Activated CD4-positive, alpha-beta T cell treated with anti-CD3 and anti-CD28 coated beads for 36 hours (primary cell): ENCODE measurements around the gene RGCC. TPM values are rescaled to one million over a fixed set of nuclear protein-coding genes. Genes with fewer than 3 reads are reported as not detected.
A peak's percentile ranks its signal among the peaks of the same experiment; 100 is the strongest.

Source experiments
- ATAC-seq: fragments of 200-7000 bp; cut with Tn5 transposase; one replicate; pipeline ENCODE4 v1.10.0; 2021; ENCODE audit warnings: mild to moderate bottlenecking, moderate library complexity
- CTCF ChIA-PET: fragments of 350-600 bp; sonication (Branson Sonifier 250); formaldehyde crosslinking; loops from one replicate; lab custom pipeline; 2021; ENCODE audit warnings: antibody characterized with exemption; lab: Charles Lee
- POLR2A ChIA-PET: fragments of 350-600 bp; sonication (Branson Sonifier 250); formaldehyde crosslinking; loops from one replicate; lab custom pipeline; 2021; ENCODE audit warnings: antibody characterized with exemption, inconsistent platforms; lab: Charles Lee
- DNase-seq: peaks from one replicate; pipeline ENCODE4 v3.0.0-alpha.2; 2020
- H3K27ac Mint-ChIP-seq: one replicate; pipeline ENCODE4 v1.8.0; 2021; ENCODE audit warnings: mixed read lengths
- H3K27me3 Mint-ChIP-seq: one replicate; pipeline ENCODE4 v1.8.0; 2021; ENCODE audit warnings: mixed read lengths
- H3K36me3 Mint-ChIP-seq: one replicate; pipeline ENCODE4 v1.8.0; 2021; ENCODE audit warnings: low read depth, mixed read lengths
- H3K4me1 Mint-ChIP-seq: one replicate; pipeline ENCODE4 v1.8.0; 2021; ENCODE audit warnings: mixed read lengths
- H3K4me3 Mint-ChIP-seq: one replicate; pipeline ENCODE4 v1.8.0; 2021; ENCODE audit warnings: mild to moderate bottlenecking, moderate library complexity, mixed read lengths
- H3K9me3 Mint-ChIP-seq: one replicate; pipeline ENCODE4 v1.8.0; 2021; ENCODE audit warnings: low read depth, mixed read lengths
- intact Hi-C, 2 experiments: fragments of 100-400 bp; cut with DNase I in 1 of 2; cut with micrococcal nuclease in 1 of 2; formaldehyde crosslinking; loops; one replicate each; pipeline versions ENCODE4 v1.14.2 to v1.15.1; 2022 to 2024; cut with DNase I, micrococcal nuclease
- total RNA-seq, 2 experiments: library from RNA; stranded (reverse); gene quantifications; one replicate each; pipeline ENCODE4 v1.2.3, GENCODE V29; 2021

RGCC gene
- total RNA-seq, 2 experiments from 2014 or later: 134 to 146 TPM

DNA sequence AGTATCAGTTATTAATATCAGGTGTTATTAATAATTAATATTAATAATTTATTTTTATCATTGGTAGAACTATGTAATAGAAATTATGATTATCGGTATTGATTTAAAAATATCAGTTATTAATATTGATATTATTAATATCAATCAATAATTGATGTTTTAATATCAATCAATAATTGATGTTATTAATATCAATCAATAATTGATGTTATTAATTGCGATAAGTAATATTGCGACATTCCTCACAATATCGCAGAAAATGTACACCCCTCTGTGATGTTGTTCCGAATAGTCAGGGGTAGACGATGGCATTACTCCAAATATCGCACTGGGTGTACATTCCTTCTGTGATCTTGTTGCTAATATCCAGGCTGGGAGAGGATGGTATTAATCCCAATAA, 3.7 kb upstream of the RGCC start:
- Mint-ChIP-seq H3K27me3 (no peaks in the 10 kb centered on the region), H3K9me3 (peaks cover 16% of the 10 kb centered on the region), H3K4me1 (peaks cover 12% of the 10 kb centered on the region), H3K4me3 (no peak overlapping the region), H3K36me3 (no peaks in the 10 kb centered on the region), H3K27ac (no peak overlapping the region)
- DNase-seq: no peak
- ChIA-PET CTCF (no interaction called here), POLR2A (no interaction called here)
- ATAC-seq: no peak
- intact Hi-C loops: no loop called here

DNA sequence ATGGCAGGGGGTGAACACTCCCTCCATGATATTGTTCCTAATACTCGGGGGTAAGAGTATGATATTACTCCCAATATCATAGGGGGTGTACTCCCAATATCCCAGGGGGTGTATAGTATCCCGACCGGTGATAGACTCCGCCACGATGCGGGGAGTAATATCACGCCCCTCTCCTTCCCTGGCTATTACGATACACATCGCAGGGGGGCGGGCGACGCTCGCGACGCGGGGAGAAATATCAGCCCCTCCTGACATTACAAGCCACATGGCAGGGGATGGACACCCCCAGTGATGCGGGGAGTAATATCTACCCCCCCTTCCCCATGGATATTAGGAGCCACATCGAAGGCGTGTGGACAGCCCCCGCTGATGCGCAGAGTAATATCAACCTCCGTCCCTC, 3.2 kb upstream of the RGCC start:
- Mint-ChIP-seq H3K4me3 (no peak overlapping the region), H3K36me3 (peaks cover 4% of the 10 kb centered on the region), H3K9me3 (peaks cover 16% of the 10 kb centered on the region), H3K4me1 (peaks cover 12% of the 10 kb centered on the region), H3K27ac (no peak overlapping the region), H3K27me3 (no peaks in the 10 kb centered on the region)
- peak; percentile 16 for DNase-seq
- intact Hi-C loops: no loop called here
- ATAC-seq: no peak
- POLR2A ChIA-PET: no interaction called here
- CTCF ChIA-PET: no interaction called here

DNA sequence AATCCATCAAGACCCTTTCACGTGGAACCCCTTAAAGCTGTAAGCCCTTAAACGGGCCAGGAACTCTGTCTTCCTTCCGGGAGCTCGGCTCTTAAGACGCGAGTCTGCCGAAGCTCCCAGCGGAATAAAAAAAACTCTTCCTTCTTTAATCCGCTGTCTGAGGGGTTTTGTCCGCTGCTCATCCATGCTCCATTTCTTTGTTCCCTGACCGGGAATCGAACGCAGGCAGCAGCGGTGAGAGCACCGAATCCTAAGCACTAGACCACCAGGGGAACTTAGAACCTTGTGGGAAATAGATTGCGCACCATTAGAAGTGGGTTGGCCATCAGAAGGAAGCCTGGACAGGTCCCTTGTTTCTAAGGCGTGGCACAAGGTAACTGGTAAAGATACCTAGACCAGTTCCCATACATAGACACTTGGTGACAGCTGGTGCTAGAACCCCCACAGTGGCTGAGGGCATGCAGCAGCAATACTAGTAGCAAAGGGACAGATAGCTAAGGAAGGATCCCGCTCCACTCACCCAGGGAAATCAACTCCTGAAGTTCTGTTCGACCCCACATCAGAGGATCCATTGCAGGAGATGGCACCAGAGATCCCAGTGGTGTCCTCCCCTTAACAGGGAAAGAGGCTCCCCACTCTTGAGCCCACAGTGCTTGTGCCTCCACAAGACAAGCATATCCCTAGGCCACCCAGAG, 1.5 kb upstream of the RGCC start:
- Mint-ChIP-seq H3K9me3 (peaks cover 16% of the 10 kb centered on the region), H3K27me3 (no peaks in the 10 kb centered on the region), H3K4me3 (peak overlapping the region; percentile 82), H3K36me3 (peaks cover 20% of the 10 kb centered on the region), H3K4me1 (peaks cover 27% of the 10 kb centered on the region), H3K27ac (no peak overlapping the region)
- intact Hi-C loops: loop anchor here (2.0 to 5.0 kb wide), 7 partner anchors 96 to 1041 kb away; partner anchors contain the start of genes DGKH (in 1 of the 2), KBTBD6 (in 1 of the 2), KBTBD7 (in 1 of the 2) and NAA16 (in 1 of the 2)
- ATAC-seq (no peak), DNase-seq (peak; percentile 26)
- CTCF ChIA-PET: interaction anchor here (0.6 to 0.7 kb wide), 2 partner anchors 112 to 688 kb away, joined by 3 read pairs; no protein-coding TSS in a partner anchor
- POLR2A ChIA-PET: interaction anchor here (2.0 kb wide), 1 partner anchor 15 kb away, joined by 6 read pairs; no protein-coding TSS in a partner anchor

DNA sequence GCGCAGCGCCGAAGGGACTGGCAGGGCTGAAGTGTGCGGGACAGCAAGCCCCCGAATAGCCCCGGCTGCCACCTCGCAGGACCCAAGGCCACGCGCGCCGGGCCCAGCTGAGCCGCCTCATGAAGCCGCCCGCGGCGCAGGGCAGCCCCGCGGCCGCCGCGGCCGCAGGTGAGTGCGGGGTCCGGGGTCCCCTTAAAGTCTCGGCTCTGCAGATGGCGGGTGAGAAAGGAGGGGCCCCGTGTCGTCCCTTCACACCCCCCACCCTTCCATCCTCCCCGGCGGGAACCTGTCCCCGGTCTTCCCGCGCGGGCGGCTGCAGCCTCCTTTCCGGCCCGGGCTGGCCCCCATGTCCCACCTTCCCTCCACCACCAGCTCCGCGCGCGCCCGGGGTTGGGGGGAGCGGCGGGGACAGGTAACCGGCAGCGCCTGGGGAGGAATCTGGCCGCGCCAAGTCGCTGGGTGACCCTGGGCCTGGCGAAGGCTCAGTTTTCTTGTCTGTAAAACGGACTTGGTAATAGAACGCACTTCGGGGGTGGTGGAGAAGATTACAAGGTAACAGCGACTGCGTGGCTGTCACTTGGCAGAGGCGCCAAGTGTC, 338 bp downstream of the RGCC start:
- Mint-ChIP-seq H3K4me1 (peaks cover 39% of the 10 kb centered on the region), H3K27ac (peak overlapping the region; percentile 97)

DNA sequence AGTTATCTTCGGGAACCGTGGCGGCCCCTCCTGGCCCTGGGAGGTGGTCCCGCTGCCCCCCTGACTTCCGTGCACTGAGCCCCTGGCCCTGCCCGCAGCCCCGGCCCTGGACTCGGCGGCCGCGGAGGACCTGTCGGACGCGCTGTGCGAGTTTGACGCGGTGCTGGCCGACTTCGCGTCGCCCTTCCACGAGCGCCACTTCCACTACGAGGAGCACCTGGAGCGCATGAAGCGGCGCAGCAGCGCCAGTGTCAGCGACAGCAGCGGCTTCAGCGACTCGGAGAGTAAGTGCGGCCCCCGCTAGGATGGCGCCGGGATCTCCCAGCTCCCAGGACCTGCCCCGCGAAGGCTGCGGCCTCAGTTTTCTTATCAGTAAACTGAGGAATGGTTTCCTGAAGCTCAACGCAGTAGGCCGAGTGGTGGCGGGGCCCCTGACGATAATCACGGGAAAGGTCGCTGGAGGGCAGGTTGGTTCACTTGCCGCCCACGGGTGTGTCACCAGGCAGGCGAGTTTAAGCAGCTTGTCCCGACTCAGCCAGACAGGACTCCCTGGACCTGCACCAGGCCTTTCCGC, 924 bp downstream of the RGCC start:
- peaks cover 43% of the 10 kb centered on the region for H3K4me1 Mint-ChIP-seq
- CTCF ChIA-PET: interaction anchor here (0.6 to 3.1 kb wide), 17 partner anchors 12 to 699 kb away, joined by 3 to 32 read pairs (median 5); no protein-coding TSS in a partner anchor
- DNase-seq: peak; percentile 79

More for the DNA sequence above, 338 bp downstream of the RGCC start:
- POLR2A ChIA-PET: interaction anchor here (0.7 to 2.0 kb wide), 7 partner anchors 8 to 89 kb away, joined by 3 to 9 read pairs (median 6); no protein-coding TSS in a partner anchor
- peaks cover 8% of the 10 kb centered on the region for H3K9me3 Mint-ChIP-seq
- CTCF ChIA-PET: interaction anchor here (0.6 to 3.1 kb wide), 6 partner anchors 13 to 195 kb away, joined by 3 to 32 read pairs (median 15); no protein-coding TSS in a partner anchor
- intact Hi-C loops: loop anchor here (1.0 to 5.0 kb wide), 12 partner anchors 8 to 1040 kb away; partner anchors contain the start of genes DGKH (in 1 of the 2), KBTBD6 (in 1 of the 2), KBTBD7 (in 1 of the 2) and NAA16 (in 1 of the 2)
- H3K27me3 Mint-ChIP-seq: no peaks in the 10 kb centered on the region
- ATAC-seq (peak; percentile 6), DNase-seq (peak; percentile 58)
- peaks cover 36% of the 10 kb centered on the region for H3K36me3 Mint-ChIP-seq
- peak overlapping the region; percentile 82 for H3K4me3 Mint-ChIP-seq

DNA sequence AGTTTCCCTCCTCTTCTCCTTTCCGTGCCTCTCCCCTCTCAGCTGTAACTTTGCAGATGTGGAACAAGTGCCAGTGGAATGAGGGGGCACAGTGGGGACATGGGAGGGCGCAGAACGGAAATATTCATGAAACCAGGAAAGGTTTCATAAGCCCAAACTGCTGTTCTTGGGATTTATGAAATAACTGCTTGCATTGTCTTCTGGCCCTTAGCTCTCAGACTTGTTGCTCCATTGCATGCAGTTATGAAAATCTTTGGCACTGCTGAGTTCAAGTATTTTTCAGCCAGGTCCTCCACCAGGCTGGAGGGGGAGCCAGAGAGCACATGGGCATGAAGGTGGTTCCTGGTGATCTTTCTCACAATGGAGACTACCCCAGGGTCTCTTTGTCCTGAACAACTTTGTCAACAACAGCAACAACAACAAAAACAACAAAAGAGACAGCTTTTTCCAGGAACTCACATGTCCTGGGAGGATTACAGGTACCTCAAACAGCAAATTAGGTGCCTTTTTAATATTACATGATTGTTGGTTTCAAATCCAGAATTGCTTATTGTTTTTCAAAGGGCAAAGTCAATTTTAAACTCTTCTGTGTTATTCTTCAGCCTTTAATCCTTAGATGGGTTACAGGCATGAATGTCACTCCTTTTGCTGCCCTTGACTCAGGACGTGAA, 1.5 kb downstream of the RGCC start:
- intact Hi-C loops: loop anchor here (2.0 to 5.0 kb wide), 10 partner anchors 93 to 1038 kb away; partner anchors contain the start of genes DGKH (in 1 of the 2), KBTBD6 (in 1 of the 2), KBTBD7 (in 1 of the 2) and VWA8 (in 1 of the 2)
- Mint-ChIP-seq H3K36me3 (peaks cover 47% of the 10 kb centered on the region), H3K27ac (peak overlapping the region; percentile 97), H3K4me3 (peak overlapping the region; percentile 82), H3K27me3 (no peaks in the 10 kb centered on the region), H3K9me3 (peaks cover 6% of the 10 kb centered on the region), H3K4me1 (peaks cover 47% of the 10 kb centered on the region)
- ATAC-seq (peak; percentile 28), DNase-seq (peak; percentile 84)
- POLR2A ChIA-PET: interaction anchor here (0.6 to 2.0 kb wide), 8 partner anchors 10 to 185 kb away, joined by 3 to 8 read pairs (median 4); no protein-coding TSS in a partner anchor
- CTCF ChIA-PET: interaction anchor here (0.6 to 3.1 kb wide), 26 partner anchors 11 to 699 kb away, joined by 3 to 32 read pairs (median 4); no protein-coding TSS in a partner anchor

More for the DNA sequence above, 924 bp downstream of the RGCC start:
- H3K27ac Mint-ChIP-seq: peak overlapping the region; percentile 97
- H3K27me3 Mint-ChIP-seq: no peaks in the 10 kb centered on the region
- peak overlapping the region; percentile 82 for H3K4me3 Mint-ChIP-seq
- H3K36me3 Mint-ChIP-seq: peaks cover 42% of the 10 kb centered on the region
- ATAC-seq: no peak
- H3K9me3 Mint-ChIP-seq: peaks cover 8% of the 10 kb centered on the region
- POLR2A ChIA-PET: interaction anchor here (0.8 to 2.0 kb wide), 7 partner anchors 9 to 90 kb away, joined by 3 to 8 read pairs (median 4); no protein-coding TSS in a partner anchor
- intact Hi-C loops: loop anchor here (2.0 to 5.0 kb wide), 10 partner anchors 94 to 1039 kb away; partner anchors contain the start of genes DGKH (in 1 of the 2), KBTBD6 (in 1 of the 2), KBTBD7 (in 1 of the 2) and VWA8 (in 1 of the 2)

DNA sequence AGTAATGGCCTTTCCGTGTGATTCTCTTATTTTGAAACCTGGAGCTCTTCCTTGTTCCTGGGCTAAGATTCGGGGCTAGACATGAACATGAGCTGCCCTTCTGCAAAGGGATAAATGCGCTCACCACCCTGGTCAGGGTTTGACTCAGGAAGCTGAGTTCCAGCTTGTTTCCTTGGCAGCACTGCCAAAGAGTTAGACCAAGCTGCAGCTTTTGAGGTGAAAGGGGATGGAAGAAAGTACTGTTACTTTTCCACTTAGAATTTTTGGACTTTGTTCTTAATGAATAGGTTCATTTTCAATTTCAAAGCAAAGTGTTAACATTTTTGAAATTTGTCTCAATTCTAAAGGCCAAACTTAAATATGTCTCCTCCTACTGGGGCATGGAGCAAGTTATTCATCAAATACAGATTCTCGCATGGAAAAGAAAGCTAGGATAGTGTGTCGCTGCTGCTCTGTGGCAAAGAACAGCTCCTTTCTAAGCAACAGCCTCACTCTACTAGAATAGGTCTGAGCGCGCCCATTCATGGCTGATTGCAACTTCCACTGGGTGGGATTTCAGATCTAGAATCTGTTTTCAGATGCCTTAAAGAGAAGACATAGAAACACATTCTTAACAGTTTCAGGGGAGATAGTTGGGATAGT, 2.2 kb downstream of the RGCC start:
- H3K4me1 Mint-ChIP-seq: peaks cover 54% of the 10 kb centered on the region
- H3K36me3 Mint-ChIP-seq: peaks cover 52% of the 10 kb centered on the region
- H3K4me3 Mint-ChIP-seq: peak overlapping the region; percentile 82
- H3K27me3 Mint-ChIP-seq: no peaks in the 10 kb centered on the region
- H3K9me3 Mint-ChIP-seq: peaks cover under 1% of the 10 kb centered on the region
- ATAC-seq: no peak
- H3K27ac Mint-ChIP-seq: peak overlapping the region; percentile 97
- DNase-seq: peak; percentile 54
- POLR2A ChIA-PET: interaction anchor here (0.6 to 2.0 kb wide), 8 partner anchors 11 to 582 kb away, joined by 3 to 8 read pairs (median 4); no protein-coding TSS in a partner anchor
- intact Hi-C loops: loop anchor here (2.0 to 10.0 kb wide), 14 partner anchors 93 to 1038 kb away; partner anchors contain the start of genes DGKH (in 2 of the 2), AKAP11 (in 1 of the 2), KBTBD6 (in 1 of the 2) and KBTBD7 (in 1 of the 2)
- CTCF ChIA-PET: interaction anchor here (0.7 to 3.1 kb wide), 20 partner anchors 11 to 193 kb away, joined by 3 to 32 read pairs (median 4); no protein-coding TSS in a partner anchor

DNA sequence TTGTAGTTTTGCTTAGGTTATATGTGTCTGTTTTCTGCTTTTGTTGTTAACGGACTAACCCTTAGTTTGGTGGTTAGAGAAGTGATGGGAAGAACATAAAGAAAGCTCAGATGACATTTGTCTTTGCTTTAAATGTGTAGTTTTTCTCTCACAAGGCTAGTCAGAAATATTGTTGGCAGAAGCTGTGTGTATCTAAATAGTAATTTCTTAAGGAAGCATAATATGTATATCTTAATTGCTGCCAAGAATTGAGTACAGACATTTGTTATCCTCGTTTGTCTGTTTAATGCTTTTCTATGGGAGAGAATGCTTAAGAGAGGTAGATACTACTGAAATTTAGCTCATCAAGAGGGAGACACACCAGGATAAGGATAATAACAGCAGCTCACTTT, 2.7 kb downstream of the RGCC start:
- peak overlapping the region; percentile 82 for H3K4me3 Mint-ChIP-seq
- DNase-seq (no peak), ATAC-seq (no peak)
- H3K27ac Mint-ChIP-seq: peak overlapping the region; percentile 97
- H3K4me1 Mint-ChIP-seq: peaks cover 59% of the 10 kb centered on the region
- CTCF ChIA-PET: interaction anchor here (0.7 to 3.1 kb wide), 17 partner anchors 10 to 192 kb away, joined by 3 to 32 read pairs (median 4); no protein-coding TSS in a partner anchor
- intact Hi-C loops: loop anchor here (5.0 to 10.0 kb wide), 4 partner anchors 585 to 935 kb away; partner anchors contain the start of genes AKAP11 (in 1 of the 2) and DGKH (in 1 of the 2)
- no peaks in the 10 kb centered on the region for H3K27me3 Mint-ChIP-seq
- peaks cover 57% of the 10 kb centered on the region for H3K36me3 Mint-ChIP-seq
- POLR2A ChIA-PET: interaction anchor here (0.8 to 1.6 kb wide), 3 partner anchors 38 to 581 kb away, joined by 3 to 4 read pairs (median 3); no protein-coding TSS in a partner anchor
- H3K9me3 Mint-ChIP-seq: no peaks in the 10 kb centered on the region

DNA sequence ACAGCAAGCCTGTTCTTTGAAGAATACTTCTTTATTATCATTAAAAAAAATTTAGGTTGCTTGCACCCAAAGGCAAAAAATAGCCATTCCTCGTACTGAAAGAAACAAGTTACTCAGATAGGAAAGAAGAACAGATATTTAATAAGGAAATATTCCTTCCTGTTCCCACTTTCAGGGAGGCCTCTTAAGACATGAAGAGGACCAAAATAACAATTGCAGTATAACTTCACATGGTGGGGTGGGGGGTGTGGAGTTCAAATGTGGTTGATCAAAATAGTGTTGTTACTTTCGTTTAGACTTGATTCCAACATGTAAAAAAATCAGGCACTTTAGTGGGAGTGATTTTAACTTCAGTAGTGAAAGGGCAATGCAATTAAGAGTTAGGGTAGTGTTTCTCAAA, 3.6 kb downstream of the RGCC start:
- Mint-ChIP-seq H3K4me3 (peak overlapping the region; percentile 82), H3K36me3 (peaks cover 60% of the 10 kb centered on the region), H3K27ac (peak overlapping the region; percentile 97), H3K9me3 (no peaks in the 10 kb centered on the region), H3K4me1 (peaks cover 67% of the 10 kb centered on the region), H3K27me3 (no peaks in the 10 kb centered on the region)
- ChIA-PET CTCF (interaction anchor here (1.0 to 3.1 kb wide), 4 partner anchors 9 to 192 kb away, joined by 3 to 32 read pairs (median 19); no protein-coding TSS in a partner anchor), POLR2A (interaction anchor here (0.6 to 1.6 kb wide), 2 partner anchors 37 to 191 kb away, joined by 4 to 5 read pairs; no protein-coding TSS in a partner anchor)
- intact Hi-C loops: loop anchor here (5.0 to 10.0 kb wide), 4 partner anchors 584 to 934 kb away; partner anchors contain the start of genes AKAP11 (in 1 of the 2) and DGKH (in 1 of the 2)
- DNase-seq (no peak), ATAC-seq (no peak)
